Measurements from ENCODE around the gene RGS8. TPM values are rescaled to one million over a fixed set of nuclear protein-coding genes. Genes with fewer than 3 reads are reported as not detected.

Gene RGS8
- total and polyA plus RNA-seq, 2 donors from 2014 or later, result not detected

DNA sequence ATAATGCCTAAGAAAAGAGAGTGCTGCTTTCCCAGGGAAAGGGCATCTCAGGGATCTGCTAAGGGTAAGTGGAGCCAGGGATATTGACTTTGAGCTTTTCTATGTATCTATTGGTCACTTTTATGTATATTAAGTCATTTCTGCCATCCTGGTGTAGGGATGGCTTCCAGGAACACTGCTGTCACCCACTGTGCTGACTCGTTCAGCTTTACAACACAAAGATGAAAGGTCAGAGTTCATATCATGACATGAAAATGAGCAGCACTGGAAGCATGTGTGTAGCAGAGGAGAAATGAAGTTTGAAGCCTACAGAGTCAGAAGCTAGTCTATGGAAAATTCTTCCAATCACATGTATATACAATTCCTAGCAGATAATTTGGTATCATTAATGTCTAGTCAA, 37.1 kb upstream of the RGS8 start:
- DNase-seq (no peak), FAIRE-seq (no peak)
- H3K9ac ChIP-seq (ENCODE audit: low read length in 3 of 3), result no peak overlapping the region
- H3K27ac ChIP-seq (ENCODE audit: low read depth in 2 of 2, low read length in 2 of 2), result no peak overlapping the region
- H3K27me3 ChIP-seq (ENCODE audit: control insufficient read depth, insufficient read depth, low read length), result no peaks in the 10 kb centered on the region
- TF ChIP-seq, protein P1, sequence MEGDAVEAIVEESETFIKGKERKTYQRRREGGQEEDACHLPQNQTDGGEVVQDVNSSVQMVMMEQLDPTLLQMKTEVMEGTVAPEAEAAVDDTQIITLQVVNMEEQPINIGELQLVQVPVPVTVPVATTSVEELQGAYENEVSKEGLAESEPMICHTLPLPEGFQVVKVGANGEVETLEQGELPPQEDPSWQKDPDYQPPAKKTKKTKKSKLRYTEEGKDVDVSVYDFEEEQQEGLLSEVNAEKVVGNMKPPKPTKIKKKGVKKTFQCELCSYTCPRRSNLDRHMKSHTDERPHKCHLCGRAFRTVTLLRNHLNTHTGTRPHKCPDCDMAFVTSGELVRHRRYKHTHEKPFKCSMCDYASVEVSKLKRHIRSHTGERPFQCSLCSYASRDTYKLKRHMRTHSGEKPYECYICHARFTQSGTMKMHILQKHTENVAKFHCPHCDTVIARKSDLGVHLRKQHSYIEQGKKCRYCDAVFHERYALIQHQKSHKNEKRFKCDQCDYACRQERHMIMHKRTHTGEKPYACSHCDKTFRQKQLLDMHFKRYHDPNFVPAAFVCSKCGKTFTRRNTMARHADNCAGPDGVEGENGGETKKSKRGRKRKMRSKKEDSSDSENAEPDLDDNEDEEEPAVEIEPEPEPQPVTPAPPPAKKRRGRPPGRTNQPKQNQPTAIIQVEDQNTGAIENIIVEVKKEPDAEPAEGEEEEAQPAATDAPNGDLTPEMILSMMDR (IDR thresholded peaks at IDR 0.05; ENCODE audit: borderline replicate concordance, extremely low read depth, insufficient read depth), result no peak
- no peaks in the 10 kb centered on the region for H3K4me1 ChIP-seq (ENCODE audit: control insufficient read depth in 2 of 3, insufficient read depth in 2 of 3, low read depth in 1 of 3, low read length in 3 of 3)
- no peak overlapping the region for H3K4me3 ChIP-seq (ENCODE audit: low read length in 3 of 3)
- no peaks in the 10 kb centered on the region for H3K36me3 ChIP-seq (ENCODE audit: control insufficient read depth in 2 of 3, insufficient read depth in 3 of 3, low read length in 3 of 3)
- intact Hi-C loops (cut with DNase I), result no loop called here
- no peaks in the 10 kb centered on the region for H3K9me3 ChIP-seq (ENCODE audit: control insufficient read depth in 2 of 3, insufficient read depth in 1 of 3, low read length in 3 of 3)

DNA sequence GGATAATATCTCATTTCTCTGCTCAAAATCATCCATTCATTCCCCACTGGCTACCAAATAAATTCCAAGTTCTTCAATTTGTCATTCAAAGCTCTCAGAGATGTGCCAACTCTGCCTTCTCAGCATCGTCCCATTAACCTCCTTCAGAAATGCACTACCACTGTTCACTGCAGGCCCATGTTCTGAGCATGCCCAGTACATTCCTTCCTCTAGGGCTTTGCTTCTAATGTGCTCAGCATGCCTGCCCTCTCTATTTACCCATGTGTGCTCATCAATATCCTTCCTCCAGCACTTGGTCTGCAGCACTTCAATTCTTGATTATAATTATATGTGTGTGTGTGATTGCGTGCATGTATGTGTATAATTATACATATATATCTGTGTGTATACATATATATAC, 36.1 kb upstream of the RGS8 start:
- TF ChIP-seq, protein P1 (IDR thresholded peaks at IDR 0.05; ENCODE audit: borderline replicate concordance, extremely low read depth, insufficient read depth), result no peak
- Histone ChIP-seq H3K4me1 (ENCODE audit: control insufficient read depth in 2 of 3, insufficient read depth in 2 of 3, low read depth in 1 of 3, low read length in 3 of 3) (no peaks in the 10 kb centered on the region), H3K27me3 (ENCODE audit: control insufficient read depth, insufficient read depth, low read length) (no peaks in the 10 kb centered on the region), H3K4me3 (ENCODE audit: low read length in 3 of 3) (no peak overlapping the region), H3K9ac (ENCODE audit: low read length in 3 of 3) (no peak overlapping the region), H3K9me3 (ENCODE audit: control insufficient read depth in 2 of 3, insufficient read depth in 1 of 3, low read length in 3 of 3) (no peaks in the 10 kb centered on the region), H3K36me3 (ENCODE audit: control insufficient read depth in 2 of 3, insufficient read depth in 3 of 3, low read length in 3 of 3) (no peaks in the 10 kb centered on the region), H3K27ac (ENCODE audit: low read depth in 2 of 2, low read length in 2 of 2) (no peak overlapping the region)
- DNase-seq (peak in 1 of 5 donors; percentile 23), FAIRE-seq (no peak)
- intact Hi-C loops (cut with DNase I), result no loop called here

- no peak for DNase-seq
- Histone ChIP-seq H3K27me3 (ENCODE audit: control insufficient read depth, insufficient read depth, low read length) (no peaks in the 10 kb centered on the region), H3K27ac (ENCODE audit: low read depth in 2 of 2, low read length in 2 of 2) (no peak overlapping the region), H3K9ac (ENCODE audit: low read length in 3 of 3) (no peak overlapping the region), H3K9me3 (ENCODE audit: control insufficient read depth in 2 of 3, insufficient read depth in 1 of 3, low read length in 3 of 3) (no peaks in the 10 kb centered on the region), H3K4me1 (ENCODE audit: control insufficient read depth in 2 of 3, insufficient read depth in 2 of 3, low read depth in 1 of 3, low read length in 3 of 3) (no peaks in the 10 kb centered on the region), H3K36me3 (ENCODE audit: control insufficient read depth in 2 of 3, insufficient read depth in 3 of 3, low read length in 3 of 3) (no peaks in the 10 kb centered on the region), H3K4me3 (ENCODE audit: low read length in 3 of 3) (no peak overlapping the region)
- no peak for FAIRE-seq
- intact Hi-C loops (cut with DNase I), result no loop called here
- TF ChIP-seq, protein P1 (IDR thresholded peaks at IDR 0.05; ENCODE audit: borderline replicate concordance, extremely low read depth, insufficient read depth), result no peak
These were observed 35.2 kb upstream of the RGS8 start for GRCh38 chr1:182719553-182719952.

GRCh38 chr1:182718311-182718710, 33.9 kb upstream of the RGS8 start:
- DNase-seq, result no peak
- Histone ChIP-seq H3K9ac (ENCODE audit: low read length in 3 of 3) (no peak overlapping the region), H3K4me1 (ENCODE audit: control insufficient read depth in 2 of 3, insufficient read depth in 2 of 3, low read depth in 1 of 3, low read length in 3 of 3) (no peaks in the 10 kb centered on the region), H3K9me3 (ENCODE audit: control insufficient read depth in 2 of 3, insufficient read depth in 1 of 3, low read length in 3 of 3) (no peaks in the 10 kb centered on the region), H3K36me3 (ENCODE audit: control insufficient read depth in 2 of 3, insufficient read depth in 3 of 3, low read length in 3 of 3) (no peaks in the 10 kb centered on the region), H3K27ac (ENCODE audit: low read depth in 2 of 2, low read length in 2 of 2) (no peak overlapping the region), H3K4me3 (ENCODE audit: low read length in 3 of 3) (no peak overlapping the region), H3K27me3 (ENCODE audit: control insufficient read depth, insufficient read depth, low read length) (no peaks in the 10 kb centered on the region)
- TF ChIP-seq, protein P1 (IDR thresholded peaks at IDR 0.05; ENCODE audit: borderline replicate concordance, extremely low read depth, insufficient read depth), result no peak
- FAIRE-seq, result no peak
- intact Hi-C loops (cut with DNase I), result no loop called here

Measured in kidney (tissue), 14 donors.